GM10266 (cell line): Measurements from ENCODE around the gene ZNF679.
A peak's percentile ranks its signal among the peaks of the same experiment; 100 is the strongest.
"Not testable (repeated sequence)": the region's sequence is repeated elsewhere in the genome, so short reads cannot be mapped to it uniquely, and the experiment has no call there.

ENCODE experiments used
- DNase-seq: peaks from one replicate; pipeline ENCODE4 v3.0.0; 2012; ENCODE audit errors: extremely low spot score
- CTCF ChIP-seq: IDR thresholded peaks from 2 replicates; pipeline ENCODE4 v1.5.1; 2012; ENCODE audit warnings: mild to moderate bottlenecking, low read depth; ENCODE audit not compliant: control insufficient read depth, insufficient read depth; ENCODE audit errors: missing control alignments

ZNF679 gene

DNA sequence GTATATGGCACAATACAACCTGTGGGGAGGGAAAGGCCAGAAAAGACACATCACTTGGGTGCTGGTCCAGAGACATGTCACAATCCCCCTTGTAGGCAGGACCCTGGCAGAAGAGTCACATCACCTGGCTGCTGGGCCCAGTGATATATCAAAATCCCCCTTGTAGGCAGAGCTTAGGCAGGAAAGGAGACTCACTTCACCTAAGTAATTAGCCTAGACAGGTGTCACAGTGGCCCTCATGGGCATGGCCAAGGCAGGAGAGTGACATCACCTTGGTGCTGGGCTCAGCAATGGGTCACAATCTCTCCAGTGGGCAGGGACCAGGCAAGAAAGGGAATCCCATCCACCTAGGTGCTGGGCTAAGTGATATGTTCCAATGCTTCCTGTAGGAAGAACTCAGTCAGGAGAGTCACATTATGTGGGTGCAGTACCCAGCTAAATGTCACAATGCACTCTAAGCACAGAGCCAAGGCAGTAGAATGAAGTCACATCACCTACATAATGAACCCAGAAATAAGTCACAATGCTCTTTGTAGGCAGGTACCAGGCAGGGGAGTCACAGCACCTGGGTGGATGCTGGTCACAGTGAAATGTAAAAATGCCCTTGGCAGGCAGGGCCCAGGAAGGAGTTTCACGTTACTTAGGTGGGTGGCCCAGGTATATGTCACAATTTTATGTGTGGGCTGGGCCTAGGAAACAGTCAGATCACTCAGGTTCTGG is 66.6 kb downstream of the ZNF679 start:
- TF ChIP-seq CTCF = no peak
- no peak for DNase-seq

DNA sequence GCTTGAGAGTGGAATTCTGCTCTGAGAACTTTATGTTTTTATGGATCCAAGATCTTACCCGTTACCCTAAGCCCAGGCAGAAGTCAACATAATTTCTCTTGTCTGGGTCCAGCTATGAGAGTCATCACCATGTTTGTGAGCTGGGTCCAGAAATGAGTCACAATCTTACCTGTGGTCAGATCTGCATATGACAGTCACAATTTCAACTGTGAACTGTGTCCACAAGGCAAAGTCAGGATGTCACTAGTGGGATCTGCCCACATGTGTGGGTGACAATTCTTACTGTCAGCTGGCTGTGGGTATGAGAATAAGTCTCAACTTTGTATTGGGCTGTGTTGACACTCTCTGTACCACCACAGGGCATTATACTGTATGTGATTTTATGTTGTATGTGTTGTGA is 69.1 kb downstream of the ZNF679 start:
- DNase-seq = not testable (repeated sequence)

GRCh38 chr7:64300641-64301405 is 72.5 kb downstream of the ZNF679 start:
- TF ChIP-seq CTCF = no peak
- no peak for DNase-seq

- no peak for TF ChIP-seq CTCF
- peak; percentile 72 for DNase-seq
Observed at GRCh38 chr7:64307254-64308015, 79.2 kb downstream of the ZNF679 start.

- no peak for DNase-seq
- TF ChIP-seq CTCF = no peak
Observed at GRCh38 chr7:64308016-64308270, 79.7 kb downstream of the ZNF679 start.

- no peak for TF ChIP-seq CTCF
- no peak for DNase-seq
Observed at GRCh38 chr7:64310426-64310825, 82.2 kb downstream of the ZNF679 start.

DNA sequence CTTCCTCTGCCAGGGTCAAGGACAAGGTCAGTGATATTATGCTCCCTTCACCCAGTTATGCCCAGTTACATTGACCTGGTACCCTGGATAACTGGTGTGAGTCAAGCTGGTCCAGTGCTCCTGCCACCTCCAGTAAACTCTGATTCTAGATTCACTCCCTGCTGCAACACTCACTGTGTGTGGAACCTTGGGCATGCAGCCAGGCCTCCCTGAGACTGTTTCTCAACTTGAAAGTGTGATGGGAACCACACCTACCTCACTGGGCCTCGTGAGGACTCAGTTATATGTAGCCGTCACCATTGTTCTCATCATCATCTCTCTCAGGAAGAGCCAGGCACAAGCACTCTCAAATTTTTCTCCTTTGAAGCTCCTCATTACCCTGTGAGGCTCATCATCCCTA is 84.6 kb downstream of the ZNF679 start:
- no peak for TF ChIP-seq CTCF
- DNase-seq = no peak
